GM12878 (cell line): ENCODE measurements around the gene MTMR1.

ENCODE experiments used
- HCFC1 ChIP-seq: fragments of 150-350 bp; IDR thresholded peaks from 2 replicates; pipeline ENCODE4 v1.6.1; 2014; ENCODE audit warnings: low read length
- POLR2AphosphoS5 ChIP-seq: IDR thresholded peaks from 2 replicates; pipeline ENCODE4 v1.6.1; 2011; ENCODE audit warnings: mild to moderate bottlenecking, low read length, inconsistent platforms

DNA sequence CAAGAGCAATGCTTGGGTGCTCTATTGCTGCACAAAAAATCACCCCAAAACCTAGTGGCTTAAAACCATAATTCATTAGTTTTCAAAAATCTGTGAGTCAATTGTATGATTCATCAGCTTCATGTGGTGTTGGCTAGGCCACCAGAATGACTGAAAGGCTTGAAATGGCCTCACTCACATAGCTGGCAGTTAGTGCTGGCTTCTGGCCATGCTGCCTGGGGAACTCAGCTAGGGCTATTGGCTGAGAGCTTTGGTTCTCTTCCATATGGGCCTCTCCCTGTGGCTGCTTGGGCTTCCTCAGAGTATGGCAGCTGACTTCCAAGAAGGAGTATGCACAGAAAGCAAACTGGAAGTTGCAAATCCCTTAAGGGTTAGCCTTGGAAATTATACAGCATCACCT is 3.1 kb upstream of the MTMR1 start:
- TF ChIP-seq POLR2AphosphoS5 = no peak
- no peak for TF ChIP-seq HCFC1
